ENCODE measurements around the gene YAP1. TPM values are rescaled to one million over a fixed set of nuclear protein-coding genes. Genes with fewer than 3 reads are reported as not detected.
A peak's percentile ranks its signal among the peaks of the same experiment; 100 is the strongest.

YAP1 gene
- total and polyA plus RNA-seq, 4 donors, result 76.0 to 393 (median 146) TPM

DNA sequence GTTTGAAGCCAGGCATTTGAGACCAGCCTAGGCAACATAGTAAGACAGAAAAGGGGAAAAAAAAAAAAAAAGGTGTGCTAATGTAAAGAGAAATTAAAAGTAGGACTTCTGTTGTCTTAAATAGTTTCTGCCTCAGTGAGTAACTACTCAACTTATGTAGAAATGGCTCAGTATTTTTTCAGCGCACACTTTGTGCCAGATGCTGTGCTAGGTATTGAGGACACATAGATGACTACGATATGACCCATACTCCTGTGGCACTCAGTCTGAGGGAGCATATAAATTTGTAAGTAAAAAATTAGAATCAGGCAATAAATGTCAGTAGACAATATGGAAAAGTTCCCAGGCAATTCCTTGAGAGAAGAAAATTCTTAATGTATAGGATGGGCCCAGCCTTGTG, 93.9 kb downstream of the YAP1 start:
- DNase-seq, result no peak
- intact Hi-C loops (cut with DNase I), result no loop called here
- Histone ChIP-seq H3K9me3 (ENCODE audit: control insufficient read depth, low read length) (no peaks in the 10 kb centered on the region), H3K27ac (ENCODE audit: low read depth in 1 of 2, low read length in 2 of 2) (peak overlapping the region in 1 of 2 donors; percentile 82), H3K36me3 (ENCODE audit: control insufficient read depth in 1 of 2, insufficient read depth in 2 of 2, low read length in 1 of 2) (peaks cover 0 to 5% of the 10 kb centered on the region in 2 donors), H3K4me3 (ENCODE audit: low read length in 2 of 2) (no peak overlapping the region), H3K27me3 (ENCODE audit: control insufficient read depth in 1 of 2, insufficient read depth in 2 of 2, low read length in 1 of 2) (no peaks in the 10 kb centered on the region), H3K4me1 (ENCODE audit: control insufficient read depth in 1 of 2, insufficient read depth in 2 of 2, low read length in 2 of 2) (peaks cover under 1 to 3% of the 10 kb centered on the region in 2 donors)
- ATAC-seq (ENCODE audit: low FRiP score), result no peak
- WGBS, 2 donors, result 42 to 43% methylated on average over 2 of the region's 2 CpGs

DNA sequence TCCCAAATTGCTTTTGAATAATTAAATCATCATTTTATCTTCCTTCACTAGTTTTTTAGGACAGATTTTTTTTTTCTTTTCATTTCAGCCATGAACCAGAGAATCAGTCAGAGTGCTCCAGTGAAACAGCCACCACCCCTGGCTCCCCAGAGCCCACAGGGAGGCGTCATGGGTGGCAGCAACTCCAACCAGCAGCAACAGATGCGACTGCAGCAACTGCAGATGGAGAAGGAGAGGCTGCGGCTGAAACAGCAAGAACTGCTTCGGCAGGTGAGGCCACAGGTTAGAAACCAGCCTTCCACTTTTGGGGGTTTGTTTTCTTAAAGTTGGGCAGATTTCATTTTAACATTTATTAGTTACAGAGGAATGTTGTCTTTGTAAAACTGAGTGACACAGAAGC, 95.6 kb downstream of the YAP1 start:
- no peaks in the 10 kb centered on the region for H3K9me3 ChIP-seq (ENCODE audit: control insufficient read depth, low read length)
- peaks cover 3 to 5% of the 10 kb centered on the region in 2 donors for H3K36me3 ChIP-seq (ENCODE audit: control insufficient read depth in 1 of 2, insufficient read depth in 2 of 2, low read length in 1 of 2)
- H3K4me1 ChIP-seq (ENCODE audit: control insufficient read depth in 1 of 2, insufficient read depth in 2 of 2, low read length in 2 of 2), result peaks cover 2 to 3% of the 10 kb centered on the region in 2 donors
- ATAC-seq (ENCODE audit: low FRiP score), result no peak
- WGBS, 2 donors, result 79 to 84% methylated on average over 4 of the region's 4 CpGs
- intact Hi-C loops (cut with DNase I), result no loop called here
- no peak for DNase-seq
- no peak overlapping the region for H3K4me3 ChIP-seq (ENCODE audit: low read length in 2 of 2)
- H3K27ac ChIP-seq (ENCODE audit: low read depth in 1 of 2, low read length in 2 of 2), result peak overlapping the region in 1 of 2 donors; percentile 52
- no peaks in the 10 kb centered on the region for H3K27me3 ChIP-seq (ENCODE audit: control insufficient read depth in 1 of 2, insufficient read depth in 2 of 2, low read length in 1 of 2)

DNA sequence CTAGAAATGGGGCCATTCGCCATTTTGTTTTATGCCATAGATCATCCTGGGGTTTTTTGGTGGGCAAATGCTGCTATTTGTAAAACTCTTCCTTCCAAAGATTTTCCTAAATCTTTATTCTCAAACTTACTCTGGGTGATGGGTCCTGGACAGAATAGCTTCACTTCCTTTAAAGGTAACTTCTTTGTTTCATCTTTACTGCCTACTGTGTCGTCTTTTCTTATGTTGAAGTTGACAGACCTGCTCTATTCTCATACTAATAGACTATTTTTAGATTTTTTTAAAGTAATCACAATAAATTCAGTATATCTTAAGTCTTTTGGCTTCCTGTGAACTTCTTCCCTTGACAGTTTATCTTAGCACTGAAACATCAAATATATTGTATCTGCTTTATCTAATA, 98.6 kb downstream of the YAP1 start:
- ATAC-seq (ENCODE audit: low FRiP score) (no peak), DNase-seq (no peak)
- intact Hi-C loops (cut with DNase I), result no loop called here
- Histone ChIP-seq H3K4me3 (ENCODE audit: low read length in 2 of 2) (no peak overlapping the region), H3K27ac (ENCODE audit: low read depth in 1 of 2, low read length in 2 of 2) (no peak overlapping the region), H3K36me3 (ENCODE audit: control insufficient read depth in 1 of 2, insufficient read depth in 2 of 2, low read length in 1 of 2) (peaks cover 3 to 5% of the 10 kb centered on the region in 2 donors), H3K4me1 (ENCODE audit: control insufficient read depth in 1 of 2, insufficient read depth in 2 of 2, low read length in 2 of 2) (peaks cover 2 to 3% of the 10 kb centered on the region in 2 donors), H3K27me3 (ENCODE audit: control insufficient read depth in 1 of 2, insufficient read depth in 2 of 2, low read length in 1 of 2) (no peaks in the 10 kb centered on the region), H3K9me3 (ENCODE audit: control insufficient read depth, low read length) (no peaks in the 10 kb centered on the region)
- 93% methylated on average over 2 of the region's 2 CpGs for WGBS, 2 donors

DNA sequence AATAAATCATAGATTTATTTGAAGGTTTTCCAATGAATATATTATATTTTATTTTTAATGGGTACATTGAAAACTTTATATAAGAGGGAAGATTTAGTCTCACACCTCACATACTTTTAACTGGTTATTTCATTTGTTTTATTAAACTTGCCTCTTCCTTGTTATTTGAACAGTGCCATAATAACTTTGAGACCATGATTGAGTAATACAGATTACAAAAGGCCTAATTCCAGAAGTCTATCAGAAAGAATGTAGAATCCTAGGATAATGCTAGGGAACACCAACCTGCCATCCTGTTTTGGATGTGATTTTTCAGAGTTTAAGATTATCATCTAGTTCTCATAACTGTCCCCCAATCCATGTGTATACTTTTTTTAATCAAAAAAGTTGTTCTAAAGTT, 104.4 kb downstream of the YAP1 start:
- ATAC-seq (ENCODE audit: low FRiP score) (no peak), DNase-seq (no peak)
- Histone ChIP-seq H3K9me3 (ENCODE audit: control insufficient read depth, low read length) (no peaks in the 10 kb centered on the region), H3K36me3 (ENCODE audit: control insufficient read depth in 1 of 2, insufficient read depth in 2 of 2, low read length in 1 of 2) (peaks cover 0 to 3% of the 10 kb centered on the region in 2 donors), H3K27me3 (ENCODE audit: control insufficient read depth in 1 of 2, insufficient read depth in 2 of 2, low read length in 1 of 2) (no peaks in the 10 kb centered on the region), H3K4me1 (ENCODE audit: control insufficient read depth in 1 of 2, insufficient read depth in 2 of 2, low read length in 2 of 2) (no peaks in the 10 kb centered on the region), H3K27ac (ENCODE audit: low read depth in 1 of 2, low read length in 2 of 2) (no peak overlapping the region), H3K4me3 (ENCODE audit: low read length in 2 of 2) (no peak overlapping the region)
- intact Hi-C loops (cut with DNase I), result loop anchor here (5.0 to 10.0 kb wide), 4 partner anchors 37 to 100 kb away; partner anchors contain the start of gene YAP1 (in 2 of the 2)

DNA sequence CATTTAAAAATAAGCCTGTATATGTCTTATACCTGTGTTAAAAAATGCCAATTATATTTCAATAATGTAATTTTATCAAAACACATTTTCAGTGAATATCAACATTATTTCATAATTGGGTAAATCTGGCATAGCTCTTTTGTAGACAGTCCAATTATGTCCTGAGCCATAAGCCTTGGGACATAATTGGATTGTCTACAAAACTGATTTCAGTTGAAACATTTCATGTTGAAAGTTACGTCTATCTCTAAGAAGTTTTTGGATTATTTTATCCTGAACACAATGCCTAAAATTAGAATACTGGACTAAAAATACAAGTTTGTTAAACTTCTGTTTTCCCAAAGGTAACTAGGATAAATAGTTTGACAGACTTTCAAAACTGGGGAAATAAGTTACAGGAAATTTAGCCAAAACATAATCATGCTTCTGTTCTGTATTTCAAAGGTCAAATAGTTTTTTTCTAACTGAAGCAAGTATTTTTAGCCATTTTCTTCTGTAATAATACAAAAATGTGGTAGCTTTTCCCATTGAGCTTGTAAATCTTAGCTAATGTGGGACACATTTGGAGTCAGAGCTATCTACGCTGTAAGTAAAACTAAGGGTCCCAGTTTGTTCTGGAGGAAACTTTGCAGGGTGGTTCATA, 106.3 kb downstream of the YAP1 start:
- peak; percentile 70 for ATAC-seq (ENCODE audit: low FRiP score)
- no peaks in the 10 kb centered on the region for H3K27me3 ChIP-seq (ENCODE audit: control insufficient read depth in 1 of 2, insufficient read depth in 2 of 2, low read length in 1 of 2)
- no peaks in the 10 kb centered on the region for H3K36me3 ChIP-seq (ENCODE audit: control insufficient read depth in 1 of 2, insufficient read depth in 2 of 2, low read length in 1 of 2)
- WGBS, 2 donors, result 2 to 7% methylated on average over 2 of the region's 2 CpGs
- H3K9me3 ChIP-seq (ENCODE audit: control insufficient read depth, low read length), result no peaks in the 10 kb centered on the region
- no peak for DNase-seq
- H3K4me1 ChIP-seq (ENCODE audit: control insufficient read depth in 1 of 2, insufficient read depth in 2 of 2, low read length in 2 of 2), result peaks cover 0 to 4% of the 10 kb centered on the region in 2 donors
- intact Hi-C loops (cut with DNase I), result loop anchor here (5.0 to 10.0 kb wide), 3 partner anchors 44 to 102 kb away; partner anchors contain the start of gene YAP1 (in 2 of the 2)
- peak overlapping the region; percentile 57 to 82 for H3K27ac ChIP-seq (ENCODE audit: low read depth in 1 of 2, low read length in 2 of 2)
- peak overlapping the region in 1 of 2 donors; percentile 10 for H3K4me3 ChIP-seq (ENCODE audit: low read length in 2 of 2)

DNA sequence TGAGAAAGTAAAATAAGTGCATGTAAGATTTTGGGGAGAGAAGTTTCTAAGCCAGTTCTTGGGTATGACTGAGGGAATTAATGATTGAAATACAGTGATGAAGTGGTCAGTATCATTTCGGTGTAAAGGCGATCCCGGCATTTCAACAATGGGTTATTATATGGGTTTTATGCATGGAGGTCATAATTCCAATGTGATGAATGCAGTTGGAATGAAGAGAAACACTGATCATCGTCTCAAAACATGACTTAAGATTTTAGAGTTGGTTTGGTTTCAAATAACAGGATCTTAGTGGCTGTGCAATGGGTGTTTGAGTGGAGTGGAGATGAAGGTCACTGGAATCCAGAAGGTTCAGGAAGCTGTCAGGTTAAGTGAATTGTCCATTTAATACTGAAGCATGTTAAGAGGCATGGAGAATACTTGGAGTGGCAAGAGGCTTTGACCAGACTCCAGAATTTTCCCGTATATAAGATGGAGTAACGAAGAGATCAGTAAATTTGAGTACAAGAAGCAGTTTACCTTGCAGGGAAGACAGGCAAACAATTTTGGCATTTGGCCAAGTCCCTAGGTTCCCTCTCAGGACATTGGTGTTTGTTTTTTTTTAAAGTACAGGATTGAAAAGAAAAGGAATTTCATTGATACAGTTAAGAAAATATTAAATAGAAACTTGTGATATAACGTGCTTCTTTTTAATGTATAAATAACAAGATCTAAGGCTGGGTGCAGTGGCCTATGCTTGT, 110.7 kb downstream of the YAP1 start:
- no peak overlapping the region for H3K27ac ChIP-seq (ENCODE audit: low read depth in 1 of 2, low read length in 2 of 2)
- no peak overlapping the region for H3K4me3 ChIP-seq (ENCODE audit: low read length in 2 of 2)
- intact Hi-C loops (cut with DNase I), result loop anchor here in 1 of 2 donors (10.0 kb wide), 1 partner anchor 176 kb away; the partner anchor contains the start of gene CFAP300
- WGBS, 2 donors, result 79 to 80% methylated on average over 7 of the region's 7 CpGs
- peaks cover 2 to 4% of the 10 kb centered on the region in 2 donors for H3K4me1 ChIP-seq (ENCODE audit: control insufficient read depth in 1 of 2, insufficient read depth in 2 of 2, low read length in 2 of 2)
- peaks cover 0 to 6% of the 10 kb centered on the region in 2 donors for H3K36me3 ChIP-seq (ENCODE audit: control insufficient read depth in 1 of 2, insufficient read depth in 2 of 2, low read length in 1 of 2)
- no peak for ATAC-seq (ENCODE audit: low FRiP score)
- H3K9me3 ChIP-seq (ENCODE audit: control insufficient read depth, low read length), result no peaks in the 10 kb centered on the region
- no peaks in the 10 kb centered on the region for H3K27me3 ChIP-seq (ENCODE audit: control insufficient read depth in 1 of 2, insufficient read depth in 2 of 2, low read length in 1 of 2)
- no peak for DNase-seq

DNA sequence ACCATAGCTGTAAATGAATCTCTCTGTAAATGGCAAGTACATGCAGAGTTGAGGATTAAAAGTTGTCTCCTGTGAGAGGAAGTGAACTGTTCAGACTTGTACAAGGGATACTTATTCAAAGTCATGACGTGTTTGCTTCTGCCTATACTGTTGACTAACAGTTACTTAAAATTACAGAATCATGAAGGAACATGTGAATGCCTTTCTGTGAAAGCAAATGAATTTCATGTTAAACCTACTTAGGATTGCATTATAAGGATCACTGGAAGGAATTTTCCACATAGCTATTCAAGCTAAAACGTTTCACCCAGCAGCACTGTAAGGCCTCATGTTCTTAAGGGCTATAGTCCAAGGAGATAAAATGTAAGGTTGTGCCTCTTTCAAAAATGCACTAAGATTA, 113.6 kb downstream of the YAP1 start:
- intact Hi-C loops (cut with DNase I), result loop anchor here in 1 of 2 donors (10.0 kb wide), 1 partner anchor 179 kb away; the partner anchor contains the start of gene CFAP300
- no peak overlapping the region for H3K27ac ChIP-seq (ENCODE audit: low read depth in 1 of 2, low read length in 2 of 2)
- no peak overlapping the region for H3K4me3 ChIP-seq (ENCODE audit: low read length in 2 of 2)
- no peaks in the 10 kb centered on the region for H3K27me3 ChIP-seq (ENCODE audit: control insufficient read depth in 1 of 2, insufficient read depth in 2 of 2, low read length in 1 of 2)
- peaks cover 0 to 10% of the 10 kb centered on the region in 2 donors for H3K36me3 ChIP-seq (ENCODE audit: control insufficient read depth in 1 of 2, insufficient read depth in 2 of 2, low read length in 1 of 2)
- no peak for ATAC-seq (ENCODE audit: low FRiP score)
- no peak for DNase-seq
- H3K9me3 ChIP-seq (ENCODE audit: control insufficient read depth, low read length), result no peaks in the 10 kb centered on the region
- WGBS, 2 donors, result 22 to 24% methylated on average over 2 of the region's 2 CpGs
- H3K4me1 ChIP-seq (ENCODE audit: control insufficient read depth in 1 of 2, insufficient read depth in 2 of 2, low read length in 2 of 2), result peaks cover 5 to 8% of the 10 kb centered on the region in 2 donors

DNA sequence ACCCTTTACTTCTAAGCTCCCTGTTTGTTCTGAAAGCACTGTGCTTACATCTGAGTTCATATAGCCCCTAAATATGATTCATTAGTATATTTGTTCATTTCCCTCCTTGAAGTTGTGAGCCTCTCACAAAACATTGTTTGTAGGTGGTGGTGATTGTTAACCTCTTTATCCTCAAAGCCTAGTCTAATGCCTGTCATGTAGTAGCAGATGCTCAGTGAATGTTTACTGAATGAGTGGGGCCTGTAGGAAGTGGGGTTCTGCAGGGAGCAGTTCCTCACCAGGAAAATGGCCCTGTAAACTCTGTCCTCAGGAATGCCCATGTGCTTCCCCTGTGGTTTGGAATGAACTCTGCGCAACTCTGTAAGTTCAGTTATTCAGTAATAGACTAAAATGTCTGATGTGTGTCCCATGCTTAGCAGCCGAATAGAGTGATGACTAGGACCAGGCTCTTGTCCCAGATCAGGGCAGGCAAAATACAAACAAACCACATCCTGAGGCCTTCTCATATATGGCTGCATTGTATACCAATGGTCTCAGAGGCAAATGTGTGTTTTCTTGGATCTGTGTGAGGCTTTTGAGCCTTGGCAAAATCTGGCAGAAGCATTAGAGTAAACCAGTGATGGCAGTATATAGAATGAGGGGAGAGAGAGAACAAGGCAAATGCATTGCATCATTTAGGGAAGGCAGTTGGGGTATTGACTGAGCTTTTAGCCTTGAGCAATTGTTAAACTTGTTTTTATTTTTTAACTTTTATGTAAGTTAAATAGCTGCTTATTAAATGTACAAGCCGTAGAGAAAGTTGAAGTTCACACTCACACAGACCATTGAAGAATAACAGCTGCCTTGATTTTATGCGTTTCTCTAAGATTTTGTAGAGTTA, 115.7 kb downstream of the YAP1 start:
- Histone ChIP-seq H3K4me1 (ENCODE audit: control insufficient read depth in 1 of 2, insufficient read depth in 2 of 2, low read length in 2 of 2) (peaks cover 5 to 10% of the 10 kb centered on the region in 2 donors), H3K27me3 (ENCODE audit: control insufficient read depth in 1 of 2, insufficient read depth in 2 of 2, low read length in 1 of 2) (no peaks in the 10 kb centered on the region), H3K27ac (ENCODE audit: low read depth in 1 of 2, low read length in 2 of 2) (peak overlapping the region in 1 of 2 donors; percentile 54), H3K4me3 (ENCODE audit: low read length in 2 of 2) (no peak overlapping the region), H3K36me3 (ENCODE audit: control insufficient read depth in 1 of 2, insufficient read depth in 2 of 2, low read length in 1 of 2) (peaks cover 2 to 10% of the 10 kb centered on the region in 2 donors), H3K9me3 (ENCODE audit: control insufficient read depth, low read length) (no peaks in the 10 kb centered on the region)
- 60 to 64% methylated on average over 4 of the region's 4 CpGs for WGBS, 2 donors
- DNase-seq (no peak), ATAC-seq (ENCODE audit: low FRiP score) (no peak)
- intact Hi-C loops (cut with DNase I), result loop anchor here in 1 of 2 donors (10.0 kb wide), 1 partner anchor 181 kb away; the partner anchor contains the start of gene CFAP300
